Activated CD4-positive, alpha-beta T cell treated with anti-CD3 and anti-CD28 coated beads, Interleukin-2, amount 50 U/mL, for 4 hours (primary cell): ENCODE results near the gene ZNF619.
"Not testable (repeated sequence)": the region's sequence is repeated elsewhere in the genome, so short reads cannot be mapped to it uniquely, and the experiment has no call there.

ENCODE experiments used
- DNase-seq, 2 experiments: peaks; one replicate each; pipeline ENCODE4 v3.0.0-alpha.2; 2020

The ZNF619 gene

GRCh38 chr3:40476478-40477470, at the start of gene ZNF619:
TSS of gene ZNF619 (plus strand) at chr3:40477122. CDS start at chr3:40477980, 858 bp downstream.
- peak; percentile 32 to 42 for DNase-seq

GRCh38 chr3:40432793-40433192, 44.1 kb upstream of the ZNF619 start:
- no peak for DNase-seq

GRCh38 chr3:40437889-40438288, 39.0 kb upstream of the ZNF619 start:
- no peak for DNase-seq

GRCh38 chr3:40445062-40445461, 31.9 kb upstream of the ZNF619 start:
- DNase-seq = no peak

- no peak for DNase-seq
Measured at GRCh38 chr3:40445880-40446279, 31.0 kb upstream of the ZNF619 start.

GRCh38 chr3:40450438-40450837, 26.5 kb upstream of the ZNF619 start:
- DNase-seq = no peak

- no peak for DNase-seq
Measured at GRCh38 chr3:40451551-40451950, 25.4 kb upstream of the ZNF619 start.

- DNase-seq = no peak
Measured at GRCh38 chr3:40452057-40452456, 24.9 kb upstream of the ZNF619 start.

GRCh38 chr3:40452562-40452875, 24.4 kb upstream of the ZNF619 start:
- DNase-seq = no peak

GRCh38 chr3:40452876-40453730, 23.8 kb upstream of the ZNF619 start:
- DNase-seq = peak; percentile 94 to 95

- no peak for DNase-seq
Measured at GRCh38 chr3:40453933-40454332, 23.0 kb upstream of the ZNF619 start.

- DNase-seq = no peak
Measured at GRCh38 chr3:40455328-40455727, 21.6 kb upstream of the ZNF619 start.

- no peak for DNase-seq
Measured at GRCh38 chr3:40456279-40456939, 20.5 kb upstream of the ZNF619 start.

- DNase-seq = peak; percentile 93 to 95
Measured at GRCh38 chr3:40456940-40457823, 19.7 kb upstream of the ZNF619 start, which contains the start of gene RPL14. TSS of gene RPL14 (plus strand) at chr3:40457339. CDS start at chr3:40457472, 133 bp downstream.

- no peak for DNase-seq
Measured at GRCh38 chr3:40458473-40458872, 18.4 kb upstream of the ZNF619 start.

- not testable (repeated sequence) for DNase-seq
Measured at GRCh38 chr3:40460481-40460880, 16.4 kb upstream of the ZNF619 start.

- DNase-seq = no peak
Measured at GRCh38 chr3:40461161-40461560, 15.8 kb upstream of the ZNF619 start.

- not testable (repeated sequence) for DNase-seq
Measured at GRCh38 chr3:40462838-40463237, 14.1 kb upstream of the ZNF619 start.

GRCh38 chr3:40463579-40463978, 13.3 kb upstream of the ZNF619 start:
- no peak for DNase-seq

- DNase-seq = no peak
Measured at GRCh38 chr3:40464339-40465110, 12.4 kb upstream of the ZNF619 start.

GRCh38 chr3:40465111-40465407, 11.9 kb upstream of the ZNF619 start:
- DNase-seq = no peak
